Hepatic stellate cell (primary cell): ENCODE data around the gene CCDC120.

Source experiments
- DNase-seq: peaks from one replicate; pipeline ENCODE4 v3.0.0; 2011; ENCODE audit warnings: low spot score

Gene CCDC120, protein sequence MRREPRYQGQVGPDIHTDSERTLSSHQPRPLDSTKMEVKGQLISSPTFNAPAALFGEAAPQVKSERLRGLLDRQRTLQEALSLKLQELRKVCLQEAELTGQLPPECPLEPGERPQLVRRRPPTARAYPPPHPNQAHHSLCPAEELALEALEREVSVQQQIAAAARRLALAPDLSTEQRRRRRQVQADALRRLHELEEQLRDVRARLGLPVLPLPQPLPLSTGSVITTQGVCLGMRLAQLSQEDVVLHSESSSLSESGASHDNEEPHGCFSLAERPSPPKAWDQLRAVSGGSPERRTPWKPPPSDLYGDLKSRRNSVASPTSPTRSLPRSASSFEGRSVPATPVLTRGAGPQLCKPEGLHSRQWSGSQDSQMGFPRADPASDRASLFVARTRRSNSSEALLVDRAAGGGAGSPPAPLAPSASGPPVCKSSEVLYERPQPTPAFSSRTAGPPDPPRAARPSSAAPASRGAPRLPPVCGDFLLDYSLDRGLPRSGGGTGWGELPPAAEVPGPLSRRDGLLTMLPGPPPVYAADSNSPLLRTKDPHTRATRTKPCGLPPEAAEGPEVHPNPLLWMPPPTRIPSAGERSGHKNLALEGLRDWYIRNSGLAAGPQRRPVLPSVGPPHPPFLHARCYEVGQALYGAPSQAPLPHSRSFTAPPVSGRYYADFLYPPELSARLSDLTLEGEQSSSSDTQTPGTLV

DNA sequence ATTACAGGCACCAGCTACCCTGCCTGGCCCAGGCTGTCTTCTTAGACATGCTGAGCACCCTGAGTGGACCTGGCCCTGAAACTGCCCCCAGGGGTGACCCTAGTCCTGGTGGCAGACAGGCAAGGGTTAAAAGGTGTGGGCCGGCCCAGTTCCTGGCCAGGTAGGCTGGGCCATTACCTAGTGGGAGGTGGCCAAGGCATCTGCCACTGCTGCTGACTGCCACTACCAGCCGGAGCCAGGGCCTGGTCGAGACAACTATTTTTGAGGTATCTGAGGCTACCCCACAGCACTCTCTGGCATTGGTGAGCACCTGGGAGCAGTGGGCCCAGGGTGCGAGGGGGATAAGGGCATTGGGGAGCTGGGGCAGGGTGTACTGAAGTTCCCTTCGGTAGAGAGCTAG is at the start of gene CCDC120:
TSS of gene CCDC120 (plus strand) at position 206 of the 400 bp plus-strand sequence. CDS start 3,043 bp downstream, outside the sequence.
- DNase-seq, result no peak

DNA sequence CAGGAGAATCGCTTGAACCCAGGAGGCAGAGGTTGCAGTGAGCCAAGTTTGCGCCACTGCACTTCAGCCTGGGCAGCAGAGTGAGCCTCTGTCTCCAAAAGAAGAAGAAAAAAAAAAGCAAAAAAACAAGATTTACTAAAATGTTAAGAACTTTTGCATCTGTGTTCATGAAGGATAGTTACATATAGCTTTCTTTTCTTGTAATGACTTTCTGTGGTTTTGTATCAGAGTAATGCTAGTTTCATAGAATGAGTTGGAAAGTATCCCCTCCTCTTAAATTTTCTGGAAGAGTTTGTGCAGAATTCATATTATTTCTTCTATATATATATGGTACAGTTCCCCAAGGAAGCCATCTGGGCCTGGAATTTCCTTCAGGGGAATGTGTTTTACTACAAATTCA is 39.7 kb upstream of the CCDC120 start:
- no peak for DNase-seq

DNA sequence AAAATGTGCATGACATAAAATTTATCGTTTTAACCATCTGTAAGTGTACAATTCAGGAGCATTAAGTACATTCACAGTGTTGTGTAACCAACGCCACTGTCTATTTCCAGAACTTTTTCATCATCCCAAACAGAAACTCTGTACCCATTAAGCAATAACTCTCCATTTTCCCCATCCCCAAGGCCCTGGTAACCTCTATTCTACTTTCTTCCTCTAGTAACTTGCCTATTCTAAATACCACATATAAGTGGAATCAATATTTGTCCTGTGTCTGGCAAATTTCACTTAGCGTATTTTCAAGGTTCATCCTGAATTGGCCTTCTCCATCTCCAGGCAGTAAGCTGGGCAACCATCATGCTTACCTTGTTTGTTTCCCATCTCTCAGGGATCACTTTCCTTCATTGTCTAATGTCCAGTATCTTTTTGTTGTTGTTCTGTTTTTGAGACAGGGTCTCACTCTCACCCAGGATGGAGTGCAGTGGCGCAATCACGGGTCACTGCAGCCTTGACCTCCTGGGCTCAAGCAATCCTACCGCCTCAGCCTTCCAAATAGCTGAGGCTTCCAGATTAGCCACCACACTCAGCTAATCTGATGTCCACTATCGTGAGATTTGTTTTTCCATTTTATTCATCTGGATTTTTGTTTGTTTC is 39.1 kb upstream of the CCDC120 start:
- no peak for DNase-seq

DNA sequence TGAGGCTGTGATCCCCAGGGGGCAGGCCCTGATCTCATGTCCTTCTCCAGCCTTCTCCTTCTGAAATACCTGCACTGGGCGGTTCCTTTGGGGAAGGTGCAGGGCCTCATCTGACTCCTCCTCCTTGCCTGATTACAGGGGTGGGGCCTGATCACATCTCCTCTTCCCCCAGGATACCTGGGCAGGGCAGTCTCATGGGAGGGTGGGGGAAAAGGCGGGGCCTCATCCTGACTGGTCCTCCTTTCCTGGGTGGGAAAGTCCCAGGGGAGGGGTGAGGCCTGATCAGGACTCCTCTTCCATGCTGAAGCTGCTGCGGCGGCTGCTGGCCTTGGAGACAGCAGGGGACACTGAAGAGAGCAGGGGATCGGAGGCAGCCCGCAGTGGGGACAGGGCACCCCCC is 28.9 kb upstream of the CCDC120 start:
- no peak for DNase-seq

DNA sequence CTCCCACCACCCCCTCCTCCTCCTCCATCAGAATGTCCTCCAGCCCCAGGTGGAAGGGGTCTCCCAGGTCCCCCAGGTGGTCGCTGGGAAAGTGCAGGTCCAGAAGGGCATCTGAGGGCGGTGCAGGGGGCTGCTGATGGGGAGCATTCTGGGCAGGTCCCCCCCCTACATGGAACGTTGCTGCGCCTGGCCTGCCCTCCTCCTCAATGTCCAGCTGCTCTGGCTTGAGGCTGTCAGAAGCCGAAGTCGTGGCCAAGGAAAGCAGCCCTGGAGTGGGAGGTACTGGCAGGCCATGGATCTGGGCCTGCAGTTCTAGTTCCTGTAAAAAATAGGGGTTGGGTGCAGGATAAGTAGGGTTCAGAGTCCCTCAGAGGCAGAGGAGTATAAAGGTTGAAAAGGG is 28.5 kb upstream of the CCDC120 start:
- DNase-seq, result no peak

DNA sequence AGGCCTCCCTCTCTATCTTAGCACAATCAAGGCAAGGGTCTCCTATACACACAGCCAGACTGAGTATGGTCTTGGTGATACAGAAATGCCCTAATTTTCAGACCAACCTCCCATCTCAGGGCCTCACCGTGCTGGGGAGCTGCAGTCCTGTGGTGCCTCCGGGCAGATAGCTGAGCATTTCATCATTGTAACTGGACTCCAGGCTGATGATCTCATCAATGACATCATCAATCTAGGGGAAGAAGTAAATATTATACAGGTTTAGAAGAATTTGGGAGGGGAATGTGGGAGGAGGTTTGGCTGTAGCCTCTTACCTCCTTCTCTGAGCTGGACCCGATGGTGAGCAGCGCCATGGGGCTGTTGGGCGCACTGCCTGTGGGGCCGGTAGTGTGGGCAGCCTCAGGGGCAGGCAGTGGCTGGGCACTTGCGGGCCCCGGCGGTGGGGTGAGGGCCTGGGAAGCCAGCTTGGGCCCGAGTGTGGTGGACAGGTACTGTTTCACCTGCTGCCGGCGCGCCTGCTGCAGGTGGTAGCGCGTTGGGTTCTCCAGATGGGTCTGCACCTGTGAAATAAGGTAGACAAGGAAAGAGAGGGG is 20.8 kb upstream of the CCDC120 start:
- no peak for DNase-seq

DNA sequence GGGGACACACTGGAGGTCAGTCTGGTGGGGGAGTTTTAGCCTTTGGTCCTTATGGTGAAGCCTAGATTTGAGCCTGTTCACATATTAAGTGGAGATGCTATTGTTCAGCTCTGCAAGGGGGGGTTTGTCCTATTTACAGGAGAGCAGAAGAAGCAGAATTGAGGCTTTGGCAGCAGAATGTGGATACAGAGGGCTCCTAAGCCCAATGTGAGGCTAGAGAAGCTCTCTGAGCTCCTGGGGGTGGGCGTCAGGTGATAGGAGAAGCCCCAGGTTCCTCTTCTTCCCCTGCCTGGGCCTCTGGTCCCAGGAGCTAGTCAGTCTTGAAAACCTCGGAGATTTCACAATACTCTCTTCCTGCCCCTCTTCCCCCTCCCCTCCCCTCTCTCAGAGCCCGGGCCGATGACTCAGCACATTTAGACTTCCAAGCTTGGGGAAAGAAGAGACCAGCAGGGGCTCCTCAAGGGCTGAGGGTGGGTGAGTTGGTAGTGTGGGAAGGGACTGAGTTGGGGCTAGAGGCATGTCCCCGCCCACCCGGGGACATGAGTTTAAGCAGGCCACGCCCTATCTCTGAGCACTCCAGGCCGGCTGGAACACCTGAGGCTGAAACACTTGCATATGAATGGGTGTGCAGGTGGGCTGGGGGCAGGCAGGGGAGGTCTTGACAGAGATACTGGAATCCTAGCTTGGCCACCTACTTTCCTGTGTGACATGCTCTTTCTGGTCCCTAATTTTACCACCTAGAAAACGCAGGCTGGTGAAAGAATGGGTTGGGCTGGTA is 19.0 kb upstream of the CCDC120 start:
- DNase-seq, result peak; percentile 82

DNA sequence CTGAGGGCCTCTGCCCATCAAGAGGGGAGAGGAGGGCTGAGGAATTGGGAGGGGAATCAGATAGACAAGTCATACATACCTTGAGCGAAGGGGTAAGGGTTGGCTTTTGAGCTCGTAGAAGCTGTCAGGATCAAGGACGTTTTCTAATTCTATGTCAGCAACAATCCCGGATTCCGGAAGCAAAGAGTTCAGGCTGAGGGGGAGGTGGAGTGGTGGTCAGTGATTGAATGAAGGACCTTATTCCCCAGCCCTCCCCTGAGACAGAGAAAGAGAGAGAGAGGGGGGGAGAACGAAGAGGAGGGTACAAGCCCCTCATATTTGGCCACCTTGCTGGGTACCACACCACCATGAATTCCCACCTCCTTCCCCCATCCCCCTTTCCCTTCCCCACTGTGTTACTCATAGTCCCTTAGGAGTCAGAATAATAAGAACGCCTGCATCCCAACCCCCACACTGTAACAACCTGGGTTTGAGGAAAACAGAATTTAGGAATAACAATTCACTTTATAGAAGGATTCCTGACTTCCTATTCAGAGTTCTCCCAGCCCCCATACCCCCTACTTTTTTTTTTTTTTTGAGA is 18.3 kb upstream of the CCDC120 start:
- DNase-seq, result no peak

DNA sequence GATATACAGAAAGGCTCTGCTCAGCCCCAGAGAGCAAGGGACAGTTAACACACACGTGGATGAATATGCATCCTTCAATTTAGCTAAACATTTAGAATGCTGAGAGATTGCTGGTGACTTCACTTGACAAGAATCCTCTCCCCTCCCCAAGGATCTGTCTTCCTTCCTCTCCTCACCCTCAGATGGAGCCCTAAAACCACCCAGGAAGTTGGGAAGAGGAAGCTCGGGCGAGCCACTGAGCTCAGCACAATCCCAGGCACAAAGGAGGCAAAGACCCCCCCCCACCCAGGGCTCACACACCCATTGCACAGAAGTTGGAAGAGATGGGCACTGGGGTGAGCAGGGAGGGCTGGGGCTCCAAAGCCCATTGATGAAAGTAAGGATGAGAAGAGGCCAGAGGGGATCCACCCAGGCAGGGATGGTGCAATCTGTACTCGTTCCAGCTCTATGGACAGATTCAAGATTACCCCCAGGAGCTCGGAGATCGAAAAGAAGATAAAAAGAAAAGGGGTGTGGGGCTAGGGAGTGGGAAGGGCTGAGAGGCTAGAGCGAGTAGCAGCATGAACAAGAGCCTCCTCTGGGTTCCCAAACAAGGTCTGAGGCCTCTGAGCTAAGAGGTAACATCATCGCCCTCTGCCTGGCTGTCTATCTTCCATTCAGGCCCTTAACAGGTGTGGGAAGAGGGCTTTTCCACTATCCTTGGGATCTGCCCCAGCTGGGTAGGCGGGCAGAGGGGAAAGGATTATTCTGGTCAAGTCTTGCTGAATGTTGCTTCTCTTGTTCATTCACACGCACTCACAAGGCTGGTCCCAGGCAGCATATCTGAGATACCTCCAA is 16.8 kb upstream of the CCDC120 start:
- DNase-seq, result peak; percentile 49

DNA sequence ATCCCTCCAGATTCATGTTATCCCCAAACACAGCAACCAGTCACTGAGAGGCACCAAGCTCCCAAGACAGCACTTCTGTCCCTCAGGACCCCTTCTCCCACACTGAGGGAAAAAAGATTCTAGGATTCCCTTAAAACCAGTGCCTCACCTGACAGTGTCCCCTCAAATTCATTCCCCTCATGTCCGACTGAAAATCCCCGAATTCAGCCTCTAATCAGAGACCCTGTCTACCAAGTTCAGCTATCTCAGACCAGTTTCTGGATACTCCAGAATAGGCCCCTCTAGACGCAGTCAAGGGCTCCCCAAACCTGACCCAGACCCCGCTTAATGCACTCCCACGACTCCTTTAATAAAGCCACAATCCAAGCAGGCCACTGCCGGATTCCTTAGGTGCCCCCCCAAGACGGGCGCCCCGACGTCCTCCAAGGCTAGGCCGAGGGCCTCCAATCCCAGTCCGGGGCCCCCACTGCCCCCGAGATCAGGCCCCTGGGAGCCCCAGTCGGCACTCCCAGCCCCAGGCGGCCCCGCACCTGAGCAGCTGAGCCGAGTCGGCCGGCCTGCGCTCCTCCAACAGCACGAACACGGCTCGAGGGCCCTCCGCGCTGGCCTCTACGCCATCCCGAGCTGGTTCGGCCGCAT is 16.1 kb upstream of the CCDC120 start:
- no peak for DNase-seq

DNA sequence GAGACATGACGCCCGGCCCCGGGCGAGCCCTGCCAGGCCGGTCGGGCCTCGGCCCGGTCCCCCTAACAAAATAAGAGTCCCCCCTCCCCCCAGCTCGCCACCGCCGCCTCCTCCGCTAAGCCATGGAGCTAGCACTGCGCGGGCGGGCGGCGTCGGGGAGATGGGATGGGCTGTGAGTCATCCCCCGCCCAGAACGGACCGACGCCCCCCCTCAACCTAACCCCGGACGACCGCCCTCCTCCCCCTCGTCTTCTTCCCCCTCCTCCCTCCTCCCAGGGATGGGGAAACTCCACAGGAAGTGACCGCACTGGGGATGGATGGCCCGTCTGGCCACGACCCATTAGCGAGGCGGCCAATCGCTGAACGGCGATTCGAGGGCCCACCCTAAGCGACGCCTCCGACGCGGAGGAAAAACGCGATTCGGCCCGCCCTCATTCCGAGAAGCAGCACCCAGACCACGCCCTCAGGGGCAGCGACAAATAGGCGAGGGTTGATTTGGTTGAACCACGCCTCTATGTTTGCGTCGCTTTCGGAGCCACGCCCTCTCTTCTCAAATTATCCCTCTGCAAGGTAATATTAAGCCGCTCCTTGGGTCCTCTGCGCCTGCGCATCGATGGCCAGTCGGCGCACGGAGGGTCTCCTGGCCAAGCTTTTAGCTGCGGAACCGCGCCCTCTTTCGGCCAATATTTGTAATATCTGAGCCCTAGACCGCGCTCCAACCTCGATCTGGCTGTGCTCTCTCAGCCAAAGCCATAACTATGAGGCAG is 15.4 kb upstream of the CCDC120 start, which contains the start of gene TFE3:
TSS of gene TFE3 (minus strand) at position 138 of the 767 bp plus-strand sequence. CDS start at position 7, 131 bp downstream.
- peak; percentile 93 for DNase-seq

DNA sequence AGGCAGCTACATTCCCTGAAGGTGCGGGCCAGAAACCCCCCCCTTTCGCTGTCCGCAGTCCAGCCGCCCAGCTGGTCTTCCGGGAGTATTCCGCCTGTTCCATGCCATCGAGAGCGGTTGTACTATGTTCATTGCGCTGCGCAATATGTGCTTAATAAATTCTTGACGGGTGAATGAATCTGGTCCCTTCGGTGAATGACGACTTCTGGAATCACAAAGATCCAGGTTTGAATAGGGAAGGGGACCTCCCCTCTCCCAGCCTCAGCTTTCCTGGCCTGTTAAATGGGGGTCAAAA is 14.9 kb upstream of the CCDC120 start:
- DNase-seq, result no peak

DNA sequence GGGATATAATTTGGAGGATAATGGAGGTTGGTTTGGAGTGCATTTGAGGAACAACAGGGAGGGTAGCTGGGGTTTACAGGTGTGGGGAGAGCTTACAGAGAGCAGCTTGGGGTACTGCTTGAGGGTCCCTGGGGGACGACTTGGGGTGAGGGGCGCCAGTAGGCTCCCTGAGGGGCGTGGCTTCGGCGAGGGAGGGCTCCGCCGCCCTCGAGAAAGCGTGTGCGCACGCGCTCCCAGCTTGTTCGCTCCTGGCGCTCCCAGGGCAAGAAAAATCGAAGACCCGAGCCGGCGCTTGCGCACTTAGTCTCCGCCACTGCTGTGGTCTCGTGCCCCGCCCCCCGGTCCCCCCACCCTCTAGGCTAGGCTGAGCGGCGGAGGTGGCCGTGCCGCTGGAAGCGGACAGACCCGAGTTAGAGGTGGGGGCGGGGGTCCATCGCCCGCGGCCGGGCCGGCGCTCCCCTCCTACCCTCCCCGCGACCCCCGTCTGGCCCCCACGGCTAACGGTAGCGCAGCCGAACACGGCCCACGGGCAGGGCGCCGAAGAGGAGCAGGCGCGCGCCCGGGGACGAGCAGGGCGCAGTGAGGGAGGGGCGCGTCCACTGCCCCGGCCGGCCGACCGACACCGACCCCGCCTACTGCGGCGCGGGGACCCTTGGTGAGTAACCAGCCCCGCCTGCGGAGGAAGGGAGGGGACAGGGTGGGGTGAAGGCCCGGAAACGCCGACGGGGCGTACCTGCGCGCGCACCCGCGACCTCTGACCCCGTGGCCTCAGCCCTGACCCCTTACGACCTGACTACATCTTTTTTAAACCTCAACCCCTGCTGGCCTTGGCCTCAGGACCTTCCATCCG is 5.4 kb upstream of the CCDC120 start:
- DNase-seq, result peak; percentile 63

DNA sequence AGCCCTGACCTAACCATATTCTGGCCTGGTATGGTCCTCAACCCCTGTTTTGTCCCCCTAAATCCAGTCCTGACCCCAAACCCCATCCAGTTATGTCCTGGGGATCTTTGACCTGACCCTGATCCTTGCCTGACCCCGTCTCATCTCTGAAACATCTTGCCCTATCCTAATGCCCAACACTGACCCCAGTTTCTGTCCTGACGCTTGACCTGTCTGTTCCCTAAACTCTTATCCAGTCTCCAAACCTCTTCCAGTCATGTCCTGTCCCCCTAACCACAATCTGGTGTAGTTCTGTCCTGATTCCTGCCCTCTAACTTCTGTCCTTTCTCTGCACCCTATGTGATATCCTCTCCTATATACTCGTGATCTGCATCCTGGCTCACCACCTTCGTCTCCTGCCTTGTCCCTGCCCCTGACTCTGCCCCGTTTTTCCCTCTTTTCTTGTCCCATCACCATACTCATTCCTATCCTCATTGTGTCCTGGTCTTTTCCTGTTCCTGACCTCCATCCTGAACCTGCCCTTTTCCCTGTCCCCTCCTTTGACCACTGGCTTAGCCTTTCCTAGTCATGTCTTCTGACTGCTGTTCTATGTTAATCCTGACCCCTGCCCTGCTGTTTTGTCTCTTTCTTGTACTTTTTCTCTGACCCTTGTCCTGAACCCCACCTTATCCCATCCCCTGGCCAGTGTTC is 4.6 kb upstream of the CCDC120 start:
- no peak for DNase-seq

DNA sequence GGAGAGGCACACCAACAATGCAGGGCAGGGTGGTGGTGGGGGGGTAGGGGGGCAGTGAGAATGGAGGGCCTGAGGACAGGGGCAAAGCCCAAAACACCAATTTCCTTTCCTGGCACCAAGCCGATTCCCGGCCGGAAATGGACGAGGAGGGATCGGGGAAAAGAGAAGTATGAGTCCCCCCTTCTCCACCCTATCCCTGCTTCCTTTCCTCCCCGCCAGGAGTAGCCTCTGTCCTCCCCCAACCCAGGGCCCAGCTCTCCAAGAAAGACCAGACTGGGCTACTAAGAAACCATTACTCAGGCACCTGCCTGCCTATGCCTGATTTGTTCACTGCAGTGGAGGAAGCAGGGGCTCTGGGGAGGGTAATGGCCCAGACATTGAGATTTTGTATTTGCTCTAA is 402 bp downstream of the CCDC120 start:
- no peak for DNase-seq

DNA sequence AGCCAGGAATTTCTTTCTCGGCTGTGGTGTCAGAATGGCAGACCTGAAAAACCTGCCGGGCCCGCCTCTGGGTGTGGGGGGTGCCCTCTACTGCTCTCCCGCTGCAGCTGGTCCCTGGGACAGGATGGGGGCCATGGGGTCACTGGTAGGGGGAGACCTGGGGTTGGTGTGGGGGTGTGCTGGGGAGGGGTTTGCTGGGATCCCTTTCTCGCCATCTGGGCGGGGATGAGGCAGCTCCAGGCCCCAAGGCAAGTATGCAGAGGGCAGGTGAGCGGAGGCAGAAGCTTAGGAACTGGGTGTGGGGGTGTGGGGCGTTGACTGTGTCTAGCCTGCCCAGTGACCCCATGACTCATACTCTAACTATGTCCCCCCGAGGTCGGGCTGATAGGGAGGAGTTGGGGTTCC is 884 bp downstream of the CCDC120 start:
- no peak for DNase-seq

DNA sequence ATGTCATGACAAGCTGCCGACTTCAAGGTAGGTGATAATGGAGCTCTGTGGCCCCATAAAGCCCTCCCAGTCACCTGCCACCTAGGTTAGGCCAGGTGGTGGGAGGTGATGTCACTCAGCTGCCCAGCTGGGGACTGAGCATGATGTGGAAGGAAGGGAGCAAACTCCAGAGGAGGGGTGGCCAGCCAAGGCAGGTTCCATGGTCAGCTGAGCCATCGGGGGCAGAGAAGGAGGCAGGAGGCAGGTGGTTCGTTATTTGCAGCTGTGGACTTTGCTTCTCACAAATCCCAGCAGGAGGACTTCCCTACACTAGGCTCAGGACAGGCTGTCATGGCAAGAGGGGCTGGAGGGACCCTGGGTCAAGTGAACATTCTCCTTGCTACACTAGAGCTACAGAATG is 2.1 kb downstream of the CCDC120 start:
- DNase-seq, result no peak

DNA sequence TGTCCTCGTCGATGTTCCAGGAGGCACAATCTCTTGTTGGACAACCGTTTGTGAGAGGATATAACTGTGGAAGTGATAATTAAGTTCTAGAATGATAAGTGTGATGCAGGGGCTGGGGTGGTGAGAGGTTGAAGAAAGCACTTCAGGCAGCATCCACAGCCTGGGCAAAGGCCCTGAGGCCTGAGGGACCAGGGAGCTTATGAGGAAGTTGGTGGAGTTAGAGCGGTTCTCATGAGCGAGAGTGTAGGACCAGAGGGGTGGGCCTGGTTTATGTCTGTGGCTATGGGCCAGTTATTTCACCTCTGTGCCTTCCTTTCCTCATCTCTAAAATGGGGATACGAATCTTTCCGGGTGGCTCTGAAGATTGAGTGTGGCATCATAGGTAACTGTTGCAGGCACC is 2.7 kb downstream of the CCDC120 start:
- DNase-seq, result no peak
